ENCODE data around the gene ALPL. TPM values are rescaled to one million over a fixed set of nuclear protein-coding genes. Genes with fewer than 3 reads are reported as not detected.
A peak's percentile ranks its signal among the peaks of the same experiment; 100 is the strongest.

ALPL gene
- total RNA-seq, 1 donor from 2014 or later: 123 TPM

GRCh38 chr1:21553116-21553926 lies 44.1 kb downstream of the ALPL start:
- peaks cover 12% of the 10 kb centered on the region for H3K27me3 ChIP-seq (ENCODE audit: low read depth)
- intact Hi-C loops (cut with DNase I): no loop called here
- no peaks in the 10 kb centered on the region for H3K9me3 ChIP-seq
- peak overlapping the region; percentile 10 for H3K27ac ChIP-seq
- no peaks in the 10 kb centered on the region for H3K4me1 ChIP-seq
- ATAC-seq (no peak), DNase-seq (no peak)
- no peaks in the 10 kb centered on the region for H3K36me3 ChIP-seq
- TF ChIP-seq CTCF (IDR thresholded peaks at IDR 0.05): no peak
- H3K4me3 ChIP-seq: no peak overlapping the region

GRCh38 chr1:21559788-21560567 lies 50.8 kb downstream of the ALPL start:
- no peak for ATAC-seq
- Histone ChIP-seq H3K9me3 (no peaks in the 10 kb centered on the region), H3K27ac (no peak overlapping the region), H3K27me3 (ENCODE audit: low read depth) (peaks cover 6% of the 10 kb centered on the region), H3K36me3 (no peaks in the 10 kb centered on the region), H3K4me3 (no peak overlapping the region), H3K4me1 (no peaks in the 10 kb centered on the region)
- intact Hi-C loops (cut with DNase I): no loop called here
- TF ChIP-seq CTCF (IDR thresholded peaks at IDR 0.05): no peak
- DNase-seq: no peak

- Histone ChIP-seq H3K27ac (no peak overlapping the region), H3K4me1 (no peaks in the 10 kb centered on the region), H3K9me3 (no peaks in the 10 kb centered on the region), H3K27me3 (ENCODE audit: low read depth) (peaks cover 6% of the 10 kb centered on the region), H3K36me3 (no peaks in the 10 kb centered on the region), H3K4me3 (no peak overlapping the region)
- intact Hi-C loops (cut with DNase I): no loop called here
- ATAC-seq: no peak
- no peak for DNase-seq
- TF ChIP-seq CTCF (IDR thresholded peaks at IDR 0.05): no peak
Measured at GRCh38 chr1:21560916-21561638, 51.9 kb downstream of the ALPL start.

GRCh38 chr1:21562896-21563295 lies 53.7 kb downstream of the ALPL start:
- TF ChIP-seq CTCF (IDR thresholded peaks at IDR 0.05): no peak
- Histone ChIP-seq H3K27ac (no peak overlapping the region), H3K4me1 (no peaks in the 10 kb centered on the region), H3K4me3 (no peak overlapping the region), H3K36me3 (peaks cover 3% of the 10 kb centered on the region), H3K9me3 (no peaks in the 10 kb centered on the region), H3K27me3 (ENCODE audit: low read depth) (no peaks in the 10 kb centered on the region)
- DNase-seq (no peak), ATAC-seq (no peak)
- intact Hi-C loops (cut with DNase I): no loop called here

GRCh38 chr1:21563971-21564370 lies 54.7 kb downstream of the ALPL start:
- Histone ChIP-seq H3K9me3 (no peaks in the 10 kb centered on the region), H3K36me3 (peaks cover 3% of the 10 kb centered on the region), H3K27me3 (ENCODE audit: low read depth) (no peaks in the 10 kb centered on the region), H3K4me3 (no peak overlapping the region), H3K4me1 (no peaks in the 10 kb centered on the region), H3K27ac (no peak overlapping the region)
- TF ChIP-seq CTCF (IDR thresholded peaks at IDR 0.05): no peak
- peak in 1 of 2 donors; percentile 2 for ATAC-seq
- intact Hi-C loops (cut with DNase I): no loop called here
- DNase-seq: no peak

All from lower lobe of right lung (tissue), 2 donors.